Activated CD4-positive, alpha-beta T cell treated with anti-CD3 and anti-CD28 coated beads for 24 hours (primary cell): ENCODE data around the gene MYBBP1A.

ENCODE experiments used
- DNase-seq, 2 donors: peaks; one replicate each; pipeline ENCODE4 v3.0.0-alpha.2; 2020; ENCODE audit warnings: low read depth in 2 of 2

MYBBP1A gene

GRCh38 chr17:4504188-4504587 lies 51.0 kb downstream of the MYBBP1A start:
- no peak for DNase-seq

GRCh38 chr17:4503283-4504025 lies 51.7 kb downstream of the MYBBP1A start:
- DNase-seq: no peak

- DNase-seq: no peak
Measured at GRCh38 chr17:4502466-4503154, 52.6 kb downstream of the MYBBP1A start.

- no peak for DNase-seq
Measured at GRCh38 chr17:4501295-4501949, 53.8 kb downstream of the MYBBP1A start.

- no peak for DNase-seq
Measured at GRCh38 chr17:4500191-4500571, 55.0 kb downstream of the MYBBP1A start.

GRCh38 chr17:4499431-4500190 lies 55.6 kb downstream of the MYBBP1A start:
- no peak for DNase-seq

- peak; percentile 31 to 37 for DNase-seq
Measured at GRCh38 chr17:4498461-4499397, 56.5 kb downstream of the MYBBP1A start, which contains the start of gene SPNS2. SPNS2 (plus strand) TSS chr17:4498881; CDS start chr17:4499048, 167 bp downstream.

GRCh38 chr17:4497101-4497824 lies 57.9 kb downstream of the MYBBP1A start:
- no peak for DNase-seq

GRCh38 chr17:4492721-4493561 lies 62.2 kb downstream of the MYBBP1A start:
- no peak for DNase-seq

GRCh38 chr17:4490637-4491061 lies 64.5 kb downstream of the MYBBP1A start:
- DNase-seq: no peak

- DNase-seq: no peak
Measured at GRCh38 chr17:4490109-4490591, 65.0 kb downstream of the MYBBP1A start.

GRCh38 chr17:4488989-4489595 lies 66.1 kb downstream of the MYBBP1A start:
- DNase-seq: no peak
